BE2C (cell line): ENCODE data around the gene CSMD2.

Source experiments
- DNase-seq: peaks from one replicate; pipeline ENCODE4 v3.0.0-alpha.2; 2020
- H3K27me3 ChIP-seq: fragments of 250-450 bp; sonication (Bioruptor Pico); 2 replicates; pipeline ENCODE4 v1.5.1; 2020; ENCODE audit warnings: mild to moderate bottlenecking
- H3K36me3 ChIP-seq: fragments of 250-450 bp; sonication (Bioruptor Pico); 2 replicates; pipeline ENCODE4 v1.5.1; 2020; ENCODE audit warnings: mild to moderate bottlenecking
- H3K4me1 ChIP-seq: fragments of 250-450 bp; sonication (Bioruptor Pico); 2 replicates; pipeline ENCODE4 v1.5.1; 2020
- H3K4me3 ChIP-seq: 2 replicates; pipeline ENCODE4 v1.5.1; 2011; ENCODE audit warnings: low read depth, low read length
- H3K9me3 ChIP-seq: fragments of 250-450 bp; sonication (Bioruptor Pico); 2 replicates; pipeline ENCODE4 v1.5.1; 2020
- CTCF ChIP-seq: IDR thresholded peaks from 2 replicates; pipeline ENCODE4 v1.5.1; 2012; ENCODE audit warnings: mild to moderate bottlenecking, low read depth, low read length

The CSMD2 gene

DNA sequence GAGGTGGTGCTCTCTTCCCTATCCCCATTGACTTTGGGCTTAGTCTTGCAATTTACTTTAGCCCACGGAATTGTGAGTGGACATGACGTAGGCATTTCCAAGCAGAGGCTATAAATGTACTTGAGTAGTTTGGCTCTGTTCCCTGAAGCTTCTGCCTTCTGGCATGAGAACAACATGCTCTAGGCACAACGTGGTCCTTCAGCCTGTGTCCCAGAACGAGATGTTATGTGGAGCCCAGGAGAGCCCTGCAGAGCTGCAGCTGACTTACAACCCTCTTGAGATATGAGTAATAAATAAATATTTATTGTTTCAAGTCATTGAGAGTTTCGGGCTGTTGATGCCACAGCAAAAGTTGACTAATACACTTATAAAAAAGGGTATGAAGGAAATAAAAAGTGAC lies 406.3 kb downstream of the CSMD2 start:
- DNase-seq: no peak
- H3K9me3 ChIP-seq: no peaks in the 10 kb centered on the region
- H3K4me1 ChIP-seq: no peaks in the 10 kb centered on the region
- H3K36me3 ChIP-seq: no peaks in the 10 kb centered on the region
- H3K27me3 ChIP-seq: no peaks in the 10 kb centered on the region
- no peak for TF ChIP-seq CTCF
- H3K4me3 ChIP-seq: no peak overlapping the region

GRCh38 chr1:33753087-33753856 lies 411.8 kb downstream of the CSMD2 start:
- no peak overlapping the region for H3K4me3 ChIP-seq
- TF ChIP-seq CTCF: no peak
- no peaks in the 10 kb centered on the region for H3K36me3 ChIP-seq
- DNase-seq: no peak
- no peaks in the 10 kb centered on the region for H3K4me1 ChIP-seq
- H3K27me3 ChIP-seq: no peaks in the 10 kb centered on the region
- H3K9me3 ChIP-seq: no peaks in the 10 kb centered on the region

DNA sequence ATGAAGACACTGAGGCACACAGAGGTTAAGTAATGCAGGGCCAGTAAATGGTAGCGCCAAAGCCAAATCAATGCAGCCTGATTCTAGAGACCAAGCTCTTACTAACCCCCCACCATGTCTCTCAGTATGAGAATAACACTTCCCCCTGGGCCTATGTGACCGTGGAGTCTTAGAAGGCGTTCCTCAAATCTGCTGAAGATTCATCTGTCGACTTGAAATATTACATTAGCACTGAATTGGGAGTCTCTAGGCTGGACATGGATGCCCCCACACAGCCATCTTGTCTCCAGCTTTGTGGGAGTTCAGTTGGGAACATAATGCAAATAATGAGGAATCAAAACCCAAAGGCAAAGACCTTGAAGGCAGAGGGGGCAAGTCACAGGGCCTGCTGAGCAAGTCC lies 419.1 kb downstream of the CSMD2 start:
- Histone ChIP-seq H3K9me3 (no peaks in the 10 kb centered on the region), H3K4me1 (no peaks in the 10 kb centered on the region), H3K27me3 (no peaks in the 10 kb centered on the region), H3K4me3 (no peak overlapping the region), H3K36me3 (no peaks in the 10 kb centered on the region)
- DNase-seq: no peak
- TF ChIP-seq CTCF: no peak

DNA sequence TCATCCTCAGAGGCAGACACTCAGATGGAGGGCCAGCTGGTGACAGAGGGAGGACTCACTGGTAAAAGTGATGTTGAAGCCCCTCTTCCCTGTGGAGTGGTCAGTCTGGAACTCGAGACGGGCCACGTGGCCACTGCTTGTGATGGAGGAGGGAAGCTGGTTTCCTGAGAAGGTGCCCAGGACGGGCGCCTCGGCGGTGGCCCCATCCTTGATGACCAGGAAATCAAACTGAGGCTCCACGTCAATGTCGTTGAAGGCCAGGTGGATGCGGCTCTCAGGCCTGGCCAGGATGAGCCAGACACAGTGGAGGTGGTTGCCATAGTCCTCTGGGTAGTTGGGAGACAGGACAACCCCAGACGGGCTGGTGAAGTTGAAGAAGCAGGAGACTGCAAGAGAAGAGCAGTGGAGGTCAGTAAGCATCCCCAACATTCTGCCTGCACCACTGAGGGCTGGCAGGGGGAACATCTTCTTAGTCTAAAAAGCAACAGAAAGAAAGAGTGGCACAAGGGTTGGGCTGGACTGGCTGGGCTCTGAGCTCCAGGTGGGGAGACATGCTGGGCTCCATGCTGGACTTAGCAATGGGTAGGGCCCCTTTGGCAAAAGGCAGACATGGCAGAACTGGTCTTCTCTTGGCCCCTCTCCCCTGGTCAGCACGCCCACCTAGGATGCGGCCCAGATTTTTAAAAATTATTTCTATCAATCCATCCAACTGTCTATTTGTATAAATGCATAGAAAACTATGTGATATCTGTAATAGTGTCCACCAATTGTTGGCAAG lies 421.6 kb downstream of the CSMD2 start:
- H3K27me3 ChIP-seq: no peaks in the 10 kb centered on the region
- no peak for TF ChIP-seq CTCF
- H3K4me1 ChIP-seq: no peaks in the 10 kb centered on the region
- no peak for DNase-seq
- H3K36me3 ChIP-seq: no peaks in the 10 kb centered on the region
- no peak overlapping the region for H3K4me3 ChIP-seq
- no peaks in the 10 kb centered on the region for H3K9me3 ChIP-seq

GRCh38 chr1:33742663-33743062 lies 422.4 kb downstream of the CSMD2 start:
- no peaks in the 10 kb centered on the region for H3K36me3 ChIP-seq
- no peaks in the 10 kb centered on the region for H3K9me3 ChIP-seq
- no peaks in the 10 kb centered on the region for H3K4me1 ChIP-seq
- H3K27me3 ChIP-seq: no peaks in the 10 kb centered on the region
- no peak for TF ChIP-seq CTCF
- H3K4me3 ChIP-seq: no peak overlapping the region
- DNase-seq: no peak

DNA sequence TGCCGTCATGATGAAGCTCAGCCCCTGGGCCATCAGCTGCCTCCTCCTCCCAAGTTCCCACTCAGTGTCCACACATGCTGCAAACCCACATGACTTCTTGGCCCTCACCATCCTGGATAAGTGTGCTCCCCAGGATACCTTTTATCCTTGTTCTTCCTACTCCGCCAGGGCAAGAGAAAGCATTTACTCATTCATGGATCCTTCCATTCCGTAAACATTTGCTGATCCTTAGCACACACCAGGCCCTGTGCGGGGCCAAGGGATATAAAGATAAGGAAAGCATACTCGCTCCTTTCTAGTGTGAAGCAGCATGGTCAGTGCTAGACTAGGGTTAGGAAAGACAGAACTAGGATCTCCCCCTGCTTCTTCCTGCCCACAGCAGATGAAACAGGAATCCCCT lies 423.3 kb downstream of the CSMD2 start:
- Histone ChIP-seq H3K4me1 (no peaks in the 10 kb centered on the region), H3K36me3 (no peaks in the 10 kb centered on the region), H3K9me3 (no peaks in the 10 kb centered on the region), H3K4me3 (no peak overlapping the region), H3K27me3 (no peaks in the 10 kb centered on the region)
- no peak for DNase-seq
- no peak for TF ChIP-seq CTCF
